ENCODE measurements around the gene EEIG1.

DNA sequence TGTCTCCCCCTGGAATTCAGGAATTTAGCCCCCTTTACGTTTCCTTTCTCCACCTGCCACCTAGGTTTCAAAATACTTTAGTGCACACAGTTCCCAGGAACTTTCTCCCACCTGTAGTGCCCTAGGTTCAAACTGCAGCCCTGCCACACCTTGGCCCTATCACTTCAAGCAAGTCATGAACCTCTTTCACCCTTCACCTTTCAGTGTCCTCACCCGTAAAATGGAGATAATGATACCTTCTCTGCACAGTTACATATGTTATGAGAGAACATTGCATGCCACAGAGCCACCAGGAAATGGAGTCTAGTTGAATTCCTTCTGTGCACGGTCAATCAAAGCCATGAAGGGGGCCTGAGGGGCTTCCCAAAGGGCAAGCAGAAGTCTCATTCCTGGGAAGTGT lies 9.8 kb upstream of the EEIG1 start:
- TF ChIP-seq CTCF (IDR thresholded peaks at IDR 0.05) (no peak), POLR2A (IDR thresholded peaks at IDR 0.05) (no peak)

Measured in lower leg skin (tissue), 3 donors.